Liver (tissue), 9 donors: ENCODE data around the gene GRAMD2B. TPM values are rescaled to one million over a fixed set of nuclear protein-coding genes. Genes with fewer than 3 reads are reported as not detected.
"Not testable (repeated sequence)": the region's sequence is repeated elsewhere in the genome, so short reads cannot be mapped to it uniquely, and the experiment has no call there.

Source experiments
- DNase-seq: peaks from one replicate; pipeline ENCODE4 v3.0.0-alpha.2; 2017; ENCODE audit warnings: low spot score
- H3K27ac ChIP-seq, 2 donors: one replicate each; pipeline ENCODE4 v1.7.0; 2013; ENCODE audit warnings: inconsistent platforms in 2 of 2, low read length in 2 of 2, control low read depth in 1 of 2, low read depth in 1 of 2, mild to moderate bottlenecking in 1 of 2
- H3K27me3 ChIP-seq, 4 donors: one replicate each; pipeline versions ENCODE4 v1.6.1 to v1.7.0; 2013; ENCODE audit warnings: low read length in 3 of 4, inconsistent platforms in 1 of 4, mild to moderate bottlenecking in 1 of 4, moderate library complexity in 1 of 4; ENCODE audit not compliant: control insufficient read depth in 4 of 4, insufficient read depth in 4 of 4
- H3K36me3 ChIP-seq, 4 donors: one replicate each; pipeline versions ENCODE4 v1.6.1 to v1.7.0; 2013; ENCODE audit warnings: low read length in 3 of 4, mild to moderate bottlenecking in 3 of 4, low read depth in 1 of 4, moderate library complexity in 1 of 4; ENCODE audit not compliant: control insufficient read depth in 4 of 4, insufficient read depth in 3 of 4
- H3K4me1 ChIP-seq, 4 donors: one replicate each; pipeline versions ENCODE4 v1.6.1 to v1.7.0; 2013; ENCODE audit warnings: low read length in 3 of 4, mild to moderate bottlenecking in 3 of 4, moderate library complexity in 1 of 4; ENCODE audit not compliant: control insufficient read depth in 4 of 4, insufficient read depth in 4 of 4
- H3K4me3 ChIP-seq, 3 donors: one replicate each; pipeline versions ENCODE4 v1.6.1 to v1.7.0; 2013; ENCODE audit warnings: low read length in 3 of 3, control low read depth in 1 of 3, low read depth in 1 of 3, mild to moderate bottlenecking in 1 of 3
- H3K9ac ChIP-seq, 2 donors: one replicate each; pipeline ENCODE4 v1.7.0; 2013; ENCODE audit warnings: low read length in 2 of 2, mild to moderate bottlenecking in 2 of 2, moderate library complexity in 2 of 2, control low read depth in 1 of 2, low read depth in 1 of 2
- H3K9me3 ChIP-seq, 4 donors: one replicate each; pipeline versions ENCODE4 v1.6.1 to v1.7.0; 2013; ENCODE audit warnings: low read length in 3 of 4; ENCODE audit not compliant: control insufficient read depth in 4 of 4
- FOXA1 ChIP-seq: IDR thresholded peaks from 2 replicates; pipeline ENCODE4 v1.6.1; 2016; ENCODE audit warnings: antibody characterized with exemption
- FOXA2 ChIP-seq: IDR thresholded peaks from 2 replicates; pipeline ENCODE4 v1.6.1; 2016; ENCODE audit warnings: antibody characterized with exemption
- HNF4A ChIP-seq, 2 donors: conservative IDR thresholded peaks; 2 replicates each; pipeline ENCODE4 v1.6.1; 2016; ENCODE audit warnings: antibody characterized with exemption in 2 of 2, mild to moderate bottlenecking in 2 of 2
- NR2F2 ChIP-seq: IDR thresholded peaks from 2 replicates; pipeline ENCODE4 v1.6.1; 2016; ENCODE audit warnings: antibody characterized with exemption
- RXRA ChIP-seq, 2 donors: IDR thresholded peaks; 2 replicates each; pipeline ENCODE4 v1.6.1; 2017 to 2018; ENCODE audit warnings: antibody characterized with exemption in 2 of 2, mild to moderate bottlenecking in 1 of 2
- SP1 ChIP-seq: IDR thresholded peaks from 2 replicates; pipeline ENCODE4 v1.6.1; 2018; ENCODE audit warnings: antibody characterized with exemption, mild to moderate bottlenecking
- TAF1 ChIP-seq: conservative IDR thresholded peaks from 2 replicates; pipeline ENCODE4 v1.6.1; 2016; ENCODE audit warnings: antibody characterized with exemption, mild to moderate bottlenecking
- YY1 ChIP-seq: IDR thresholded peaks from 2 replicates; pipeline ENCODE4 v1.6.1; 2016; ENCODE audit warnings: antibody characterized with exemption, mild to moderate bottlenecking
- WGBS: extraction: QIAGEN DNeasy Blood & Tissue Kit; methylation state at CpG from one replicate; pipeline ENCODE4 v1.1.7; 2013; 5-methylcytosine and 5-hydroxymethylcytosine counted together
- polyA plus RNA-seq, 2 donors: library from polyadenylated mRNA; stranded (reverse) in 1 of 2; unstranded in 1 of 2; fragments of 200-250 nt in 1 of 2; fragments of >200 nt in 1 of 2; fragmentation: Nextera tagmentation in 1 of 2; extraction: Ambion mirVana in 1 of 2; gene quantifications; one replicate each; pipeline versions ENCODE4 v1.2.1 to v1.2.3, GENCODE V29; 2013 to 2015
- total RNA-seq, 2 donors: library from RNA; depleted of rRNA; stranded (reverse); fragments of >200 nt; gene quantifications; one replicate each; pipeline ENCODE4 v1.2.3, GENCODE V29; 2014
- TF ChIP-seq, protein P1 (sequence below): IDR thresholded peaks from 2 replicates; pipeline ENCODE4 v1.6.1; 2016; ENCODE audit warnings: antibody characterized with exemption
- TF ChIP-seq, protein P2 (sequence below): IDR thresholded peaks from 2 replicates; pipeline ENCODE4 v1.6.1; 2016; ENCODE audit warnings: antibody characterized with exemption, mild to moderate bottlenecking
- TF ChIP-seq, protein P3 (sequence below): IDR thresholded peaks from 2 replicates; pipeline ENCODE4 v1.6.1; 2016; ENCODE audit warnings: antibody characterized with exemption
- TF ChIP-seq, protein P4 (sequence below): IDR thresholded peaks from 2 replicates; pipeline ENCODE4 v1.6.1; 2016; ENCODE audit warnings: antibody characterized with exemption
- donor health status: healthy.
- donor health status: healthy.
- donor health status: healthy.
- donor health status: healthy.
- donor health status: healthy.

GRAMD2B gene
- total and polyA plus RNA-seq, 4 donors, result 6.5 to 24.1 (median 13.5) TPM

DNA sequence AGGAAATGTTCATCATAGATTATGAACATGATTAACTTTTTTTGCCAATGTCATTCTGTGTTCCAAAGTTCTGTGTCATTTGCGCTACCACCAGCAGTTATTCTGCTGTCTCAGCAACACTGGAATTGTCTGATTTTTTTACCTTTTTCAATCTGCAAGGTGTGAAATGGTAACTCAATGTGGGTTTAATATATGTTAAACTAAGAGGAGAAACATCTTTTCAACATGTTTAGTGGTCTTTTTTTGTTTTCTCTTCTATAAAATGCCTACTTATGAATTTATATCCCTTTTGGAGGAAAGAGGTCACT lies 49.1 kb upstream of the GRAMD2B start:
- Histone ChIP-seq H3K27me3 (no peaks in the 10 kb centered on the region), H3K36me3 (peaks cover 0 to 2% (median 0%) of the 10 kb centered on the region in 4 donors), H3K9me3 (no peaks in the 10 kb centered on the region), H3K4me3 (peak overlapping the region; percentile 30 to 67 (median 65)), H3K4me1 (peaks cover 4 to 42% (median 22%) of the 10 kb centered on the region in 4 donors), H3K9ac (peak overlapping the region in 1 of 2 donors; percentile 43), H3K27ac (peak overlapping the region; percentile 39 to 75)
- DNase-seq, result no peak
- TF ChIP-seq RXRA (IDR thresholded peaks at IDR 0.05), result peak in 1 of 2 donors; percentile 10
- TF ChIP-seq SP1, result no peak
- 34% methylated on average over 1 of the region's 1 CpG for WGBS

DNA sequence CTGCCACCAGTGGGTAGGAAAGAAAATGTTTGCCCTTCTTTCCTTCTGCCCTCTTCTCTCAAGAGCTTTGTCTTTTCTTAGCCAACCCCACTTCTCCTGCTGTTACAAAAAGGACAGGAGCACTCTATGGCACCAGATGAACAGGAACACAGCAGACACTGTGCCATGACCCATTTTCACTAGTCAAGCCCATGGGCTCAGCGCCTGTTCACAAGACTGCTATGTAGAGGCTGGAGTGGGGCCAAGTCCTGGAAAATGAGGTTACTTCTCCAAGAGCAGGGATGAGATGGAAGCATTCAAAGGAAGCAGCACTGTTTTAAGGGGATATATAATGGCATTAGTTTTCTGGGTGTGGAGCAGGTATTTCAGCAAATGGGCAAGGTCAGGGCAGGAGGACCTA lies 46.8 kb upstream of the GRAMD2B start:
- H3K36me3 ChIP-seq, result peaks cover 0 to 2% (median 0%) of the 10 kb centered on the region in 4 donors
- no peak overlapping the region for H3K4me3 ChIP-seq
- H3K4me1 ChIP-seq, result peaks cover 2 to 40% (median 12%) of the 10 kb centered on the region in 4 donors
- WGBS, result 51% methylated on average over 1 of the region's 1 CpG
- no peak overlapping the region for H3K9ac ChIP-seq
- TF ChIP-seq TAF1 (no peak), HNF4A (conservative IDR thresholded peaks at IDR 0.05) (no peak), NR2F2 (no peak), FOXA2 (no peak), YY1 (no peak)
- TF ChIP-seq, protein P1, sequence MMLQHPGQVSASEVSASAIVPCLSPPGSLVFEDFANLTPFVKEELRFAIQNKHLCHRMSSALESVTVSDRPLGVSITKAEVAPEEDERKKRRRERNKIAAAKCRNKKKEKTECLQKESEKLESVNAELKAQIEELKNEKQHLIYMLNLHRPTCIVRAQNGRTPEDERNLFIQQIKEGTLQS, result no peak
- TF ChIP-seq, protein P2, sequence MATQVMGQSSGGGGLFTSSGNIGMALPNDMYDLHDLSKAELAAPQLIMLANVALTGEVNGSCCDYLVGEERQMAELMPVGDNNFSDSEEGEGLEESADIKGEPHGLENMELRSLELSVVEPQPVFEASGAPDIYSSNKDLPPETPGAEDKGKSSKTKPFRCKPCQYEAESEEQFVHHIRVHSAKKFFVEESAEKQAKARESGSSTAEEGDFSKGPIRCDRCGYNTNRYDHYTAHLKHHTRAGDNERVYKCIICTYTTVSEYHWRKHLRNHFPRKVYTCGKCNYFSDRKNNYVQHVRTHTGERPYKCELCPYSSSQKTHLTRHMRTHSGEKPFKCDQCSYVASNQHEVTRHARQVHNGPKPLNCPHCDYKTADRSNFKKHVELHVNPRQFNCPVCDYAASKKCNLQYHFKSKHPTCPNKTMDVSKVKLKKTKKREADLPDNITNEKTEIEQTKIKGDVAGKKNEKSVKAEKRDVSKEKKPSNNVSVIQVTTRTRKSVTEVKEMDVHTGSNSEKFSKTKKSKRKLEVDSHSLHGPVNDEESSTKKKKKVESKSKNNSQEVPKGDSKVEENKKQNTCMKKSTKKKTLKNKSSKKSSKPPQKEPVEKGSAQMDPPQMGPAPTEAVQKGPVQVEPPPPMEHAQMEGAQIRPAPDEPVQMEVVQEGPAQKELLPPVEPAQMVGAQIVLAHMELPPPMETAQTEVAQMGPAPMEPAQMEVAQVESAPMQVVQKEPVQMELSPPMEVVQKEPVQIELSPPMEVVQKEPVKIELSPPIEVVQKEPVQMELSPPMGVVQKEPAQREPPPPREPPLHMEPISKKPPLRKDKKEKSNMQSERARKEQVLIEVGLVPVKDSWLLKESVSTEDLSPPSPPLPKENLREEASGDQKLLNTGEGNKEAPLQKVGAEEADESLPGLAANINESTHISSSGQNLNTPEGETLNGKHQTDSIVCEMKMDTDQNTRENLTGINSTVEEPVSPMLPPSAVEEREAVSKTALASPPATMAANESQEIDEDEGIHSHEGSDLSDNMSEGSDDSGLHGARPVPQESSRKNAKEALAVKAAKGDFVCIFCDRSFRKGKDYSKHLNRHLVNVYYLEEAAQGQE, result no peak
- TF ChIP-seq, protein P3, sequence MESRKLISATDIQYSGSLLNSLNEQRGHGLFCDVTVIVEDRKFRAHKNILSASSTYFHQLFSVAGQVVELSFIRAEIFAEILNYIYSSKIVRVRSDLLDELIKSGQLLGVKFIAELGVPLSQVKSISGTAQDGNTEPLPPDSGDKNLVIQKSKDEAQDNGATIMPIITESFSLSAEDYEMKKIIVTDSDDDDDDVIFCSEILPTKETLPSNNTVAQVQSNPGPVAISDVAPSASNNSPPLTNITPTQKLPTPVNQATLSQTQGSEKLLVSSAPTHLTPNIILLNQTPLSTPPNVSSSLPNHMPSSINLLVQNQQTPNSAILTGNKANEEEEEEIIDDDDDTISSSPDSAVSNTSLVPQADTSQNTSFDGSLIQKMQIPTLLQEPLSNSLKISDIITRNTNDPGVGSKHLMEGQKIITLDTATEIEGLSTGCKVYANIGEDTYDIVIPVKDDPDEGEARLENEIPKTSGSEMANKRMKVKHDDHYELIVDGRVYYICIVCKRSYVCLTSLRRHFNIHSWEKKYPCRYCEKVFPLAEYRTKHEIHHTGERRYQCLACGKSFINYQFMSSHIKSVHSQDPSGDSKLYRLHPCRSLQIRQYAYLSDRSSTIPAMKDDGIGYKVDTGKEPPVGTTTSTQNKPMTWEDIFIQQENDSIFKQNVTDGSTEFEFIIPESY, result no peak
- peak overlapping the region; percentile 15 to 62 for H3K27ac ChIP-seq
- no peaks in the 10 kb centered on the region for H3K9me3 ChIP-seq
- H3K27me3 ChIP-seq, result no peaks in the 10 kb centered on the region
- DNase-seq, result no peak

DNA sequence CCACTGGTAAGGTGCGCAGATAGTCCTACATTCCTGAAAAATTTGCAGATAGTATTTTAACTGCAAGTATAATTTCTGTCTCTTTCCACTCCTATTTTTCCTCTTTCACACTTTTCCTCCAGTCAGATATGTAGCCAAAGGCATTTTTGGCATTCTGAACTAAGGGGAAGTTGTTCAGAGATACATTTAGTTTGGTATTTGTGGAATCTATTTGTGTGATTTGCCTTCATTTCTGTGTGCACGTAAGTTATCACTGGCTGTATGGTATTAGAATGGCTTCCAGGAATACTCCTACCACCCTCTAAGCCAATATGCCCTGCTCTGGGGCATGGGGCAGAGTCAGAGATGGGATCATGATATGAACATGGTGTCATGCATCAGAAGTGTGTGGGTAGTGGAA lies 45.8 kb upstream of the GRAMD2B start:
- peak overlapping the region in 1 of 2 donors; percentile 26 for H3K27ac ChIP-seq
- H3K27me3 ChIP-seq, result no peaks in the 10 kb centered on the region
- H3K9ac ChIP-seq, result no peak overlapping the region
- no peak for DNase-seq
- TF ChIP-seq, protein P4, sequence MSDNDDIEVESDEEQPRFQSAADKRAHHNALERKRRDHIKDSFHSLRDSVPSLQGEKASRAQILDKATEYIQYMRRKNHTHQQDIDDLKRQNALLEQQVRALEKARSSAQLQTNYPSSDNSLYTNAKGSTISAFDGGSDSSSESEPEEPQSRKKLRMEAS, result no peak
- no peak for TF ChIP-seq FOXA1
- no peak overlapping the region for H3K4me3 ChIP-seq
- peaks cover 2 to 40% (median 12%) of the 10 kb centered on the region in 4 donors for H3K4me1 ChIP-seq
- H3K36me3 ChIP-seq, result peaks cover 0 to 2% (median 0%) of the 10 kb centered on the region in 4 donors
- peaks cover 0 to 5% (median 0%) of the 10 kb centered on the region in 4 donors for H3K9me3 ChIP-seq
- WGBS, result 69% methylated on average over 2 of the region's 2 CpGs

DNA sequence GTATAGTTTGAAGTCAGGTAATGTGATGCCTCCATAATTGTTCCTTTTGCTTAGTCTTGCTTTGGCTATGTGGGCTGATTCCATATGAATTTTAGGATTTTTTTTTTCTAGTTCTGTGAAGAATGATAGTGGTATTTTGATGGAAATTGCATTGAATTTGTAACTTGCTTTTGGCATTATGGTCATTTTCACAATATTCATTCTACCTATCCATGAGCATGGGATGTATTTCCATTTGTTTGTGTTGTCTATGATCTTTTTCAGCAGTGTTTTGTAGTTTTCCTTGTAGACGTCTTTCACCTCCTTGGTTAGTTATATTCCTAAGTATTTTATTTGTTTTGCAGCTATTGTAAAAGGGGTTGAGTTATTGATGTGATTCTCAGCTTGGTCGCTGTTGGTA lies 42.9 kb upstream of the GRAMD2B start:
- not testable (repeated sequence) for H3K9ac ChIP-seq, H3K27me3 ChIP-seq, H3K9me3 ChIP-seq, H3K4me3 ChIP-seq, H3K27ac ChIP-seq, DNase-seq, H3K36me3 ChIP-seq
- WGBS, result 98% methylated on average over 2 of the region's 2 CpGs
- H3K4me1 ChIP-seq, result peaks cover 2 to 38% (median 12%) of the 10 kb centered on the region in 4 donors
